HUES48 (cell line): ENCODE results near the gene FTL.
"Not testable (repeated sequence)": the region's sequence is repeated elsewhere in the genome, so short reads cannot be mapped to it uniquely, and the experiment has no call there.

Experiments used
- H3K27ac ChIP-seq: one replicate; pipeline ENCODE4 v1.7.0; 2013; ENCODE audit warnings: low read depth, low read length, inconsistent platforms
- H3K27me3 ChIP-seq: 2 replicates; pipeline ENCODE4 v1.6.1; 2013; ENCODE audit warnings: mild to moderate bottlenecking, low read length; ENCODE audit not compliant: control insufficient read depth, insufficient read depth
- H3K36me3 ChIP-seq: 2 replicates; pipeline ENCODE4 v1.6.1; 2013; ENCODE audit warnings: low read length; ENCODE audit not compliant: control insufficient read depth, insufficient read depth
- H3K4me1 ChIP-seq: 2 replicates; pipeline ENCODE4 v1.6.1; 2013; ENCODE audit warnings: mild to moderate bottlenecking, low read length; ENCODE audit not compliant: control insufficient read depth, insufficient read depth
- H3K4me3 ChIP-seq: 2 replicates; pipeline ENCODE4 v1.5.1; 2013; ENCODE audit warnings: mild to moderate bottlenecking, low read depth, low read length
- H3K9ac ChIP-seq: 2 replicates; pipeline ENCODE4 v1.6.1; 2013; ENCODE audit warnings: mild to moderate bottlenecking, low read depth, low read length, moderate library complexity
- H3K9me3 ChIP-seq: 2 replicates; pipeline ENCODE4 v1.6.1; 2013; ENCODE audit warnings: low read length; ENCODE audit not compliant: control insufficient read depth, insufficient read depth

The FTL gene

GRCh38 chr19:48926909-48927308 is 38.2 kb upstream of the FTL start:
- Histone ChIP-seq H3K27ac (no peak overlapping the region), H3K36me3 (peaks cover 13% of the 10 kb centered on the region), H3K9me3 (no peaks in the 10 kb centered on the region), H3K9ac (no peak overlapping the region), H3K4me3 (no peak overlapping the region), H3K27me3 (no peaks in the 10 kb centered on the region), H3K4me1 (no peaks in the 10 kb centered on the region)

GRCh38 chr19:48927692-48928091 is 37.4 kb upstream of the FTL start:
- H3K27ac ChIP-seq, H3K9me3 ChIP-seq, H3K4me3 ChIP-seq, H3K27me3 ChIP-seq, H3K4me1 ChIP-seq, H3K36me3 ChIP-seq, H3K9ac ChIP-seq: not testable (repeated sequence)

- H3K4me1 ChIP-seq = 0 out of 2 replicates have a peak, but pooled peaks cover 6% of the 10 kb centered on the region
- no peak overlapping the region for H3K4me3 ChIP-seq
- H3K27ac ChIP-seq = no peak overlapping the region
- H3K36me3 ChIP-seq = no peaks in the 10 kb centered on the region
- no peak overlapping the region for H3K9ac ChIP-seq
- H3K9me3 ChIP-seq = no peaks in the 10 kb centered on the region
- peaks cover 11% of the 10 kb centered on the region for H3K27me3 ChIP-seq
Measured at GRCh38 chr19:48928164-48929025, 36.7 kb upstream of the FTL start.

GRCh38 chr19:48933382-48933932 is 31.7 kb upstream of the FTL start, which contains the start of gene DHDH:
Gene DHDH (plus strand): TSS chr19:48933699. CDS start chr19:48933722, 23 bp downstream.
- Histone ChIP-seq H3K4me3 (peak within 1 kb of the TSS; percentile 57), H3K27me3 (peaks cover 23% of the 10 kb centered on the region), H3K4me1 (0 out of 2 replicates have a peak, but pooled peaks cover 12% of the 10 kb centered on the region), H3K9me3 (no peaks in the 10 kb centered on the region), H3K36me3 (no peaks in the 10 kb centered on the region), H3K9ac (no peak within 1 kb of the TSS), H3K27ac (peak within 1 kb of the TSS; percentile 32)

GRCh38 chr19:48934837-48935236 is 30.3 kb upstream of the FTL start:
- Histone ChIP-seq H3K27ac (no peak overlapping the region), H3K9ac (no peak overlapping the region), H3K4me3 (no peak overlapping the region), H3K27me3 (peaks cover 23% of the 10 kb centered on the region), H3K36me3 (no peaks in the 10 kb centered on the region), H3K9me3 (no peaks in the 10 kb centered on the region), H3K4me1 (0 out of 2 replicates have a peak, but pooled peaks cover 12% of the 10 kb centered on the region)

- H3K4me3 ChIP-seq = no peak overlapping the region
- no peak overlapping the region for H3K9ac ChIP-seq
- H3K9me3 ChIP-seq = no peaks in the 10 kb centered on the region; the same call in 1 of the 2 replicates
- H3K27ac ChIP-seq = no peak overlapping the region
- 0 out of 2 replicates have a peak, but pooled peaks cover 12% of the 10 kb centered on the region for H3K4me1 ChIP-seq
- H3K27me3 ChIP-seq = peaks cover 23% of the 10 kb centered on the region
- no peaks in the 10 kb centered on the region for H3K36me3 ChIP-seq
Measured at GRCh38 chr19:48935864-48936263, 29.2 kb upstream of the FTL start.

- H3K36me3 ChIP-seq = no peaks in the 10 kb centered on the region; the same call in 1 of the 2 replicates
- H3K4me3 ChIP-seq = no peak overlapping the region
- H3K27ac ChIP-seq = no peak overlapping the region
- no peaks in the 10 kb centered on the region; the same call in 1 of the 2 replicates for H3K9me3 ChIP-seq
- H3K4me1 ChIP-seq = 0 out of 2 replicates have a peak, but pooled peaks cover 6% of the 10 kb centered on the region
- peaks cover 11% of the 10 kb centered on the region for H3K27me3 ChIP-seq
- H3K9ac ChIP-seq = no peak overlapping the region
Measured at GRCh38 chr19:48938256-48938655, 26.9 kb upstream of the FTL start.

- H3K27ac ChIP-seq = no peak overlapping the region
- H3K9me3 ChIP-seq = no peaks in the 10 kb centered on the region; the same call in 1 of the 2 replicates
- H3K27me3 ChIP-seq = no peaks in the 10 kb centered on the region
- H3K36me3 ChIP-seq = no peaks in the 10 kb centered on the region; the same call in 1 of the 2 replicates
- H3K4me1 ChIP-seq = no peaks in the 10 kb centered on the region
- H3K4me3 ChIP-seq = no peak overlapping the region
- H3K9ac ChIP-seq = no peak overlapping the region
Measured at GRCh38 chr19:48940902-48941301, 24.2 kb upstream of the FTL start.

- Histone ChIP-seq H3K4me1 (no peaks in the 10 kb centered on the region), H3K4me3 (no peak overlapping the region), H3K27ac (no peak overlapping the region)
Measured at GRCh38 chr19:48943081-48943480, 22.0 kb upstream of the FTL start.

GRCh38 chr19:48945415-48945814 is 19.7 kb upstream of the FTL start:
- no peaks in the 10 kb centered on the region; the same call in 1 of the 2 replicates for H3K36me3 ChIP-seq
- H3K27ac ChIP-seq = no peak overlapping the region
- no peak overlapping the region for H3K9ac ChIP-seq
- no peaks in the 10 kb centered on the region for H3K27me3 ChIP-seq
- H3K4me1 ChIP-seq = no peaks in the 10 kb centered on the region
- H3K4me3 ChIP-seq = no peak overlapping the region
- H3K9me3 ChIP-seq = no peaks in the 10 kb centered on the region; the same call in none of the 2 replicates

More at GRCh38 chr19:48943081-48943480, 22.0 kb upstream of the FTL start:
- Histone ChIP-seq H3K9ac (no peak overlapping the region), H3K9me3 (no peaks in the 10 kb centered on the region; the same call in none of the 2 replicates), H3K27me3 (no peaks in the 10 kb centered on the region), H3K36me3 (no peaks in the 10 kb centered on the region; the same call in 1 of the 2 replicates)

- Histone ChIP-seq H3K9ac (no peak overlapping the region), H3K27ac (no peak overlapping the region), H3K9me3 (no peaks in the 10 kb centered on the region; the same call in none of the 2 replicates), H3K27me3 (no peaks in the 10 kb centered on the region), H3K36me3 (no peaks in the 10 kb centered on the region; the same call in 1 of the 2 replicates), H3K4me3 (no peak overlapping the region), H3K4me1 (no peaks in the 10 kb centered on the region)
Measured at GRCh38 chr19:48945817-48946216, 19.3 kb upstream of the FTL start.
